ENCODE data around the gene DYDC1.

Gene DYDC1

DNA sequence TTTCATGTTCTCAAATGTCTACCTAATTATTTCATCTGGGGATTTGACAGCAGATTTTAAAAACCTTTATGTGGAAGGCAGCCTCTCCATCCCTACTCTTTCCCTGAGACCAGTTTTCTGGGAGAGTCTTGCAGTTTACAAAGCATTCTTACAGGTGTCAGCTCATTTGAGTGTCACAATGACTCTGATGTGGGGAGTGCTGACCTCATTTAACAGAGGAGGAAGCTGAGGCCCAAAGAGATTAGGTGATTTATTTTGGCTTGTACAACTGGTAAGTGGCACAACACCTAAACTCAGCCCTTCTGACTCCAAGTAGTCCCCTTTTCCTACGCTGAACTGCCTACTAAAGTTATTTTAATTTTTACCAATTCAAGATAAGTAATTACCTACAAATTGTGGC lies 33.8 kb downstream of the DYDC1 start:
- Histone ChIP-seq H3K36me3 (ENCODE audit: low read length) (no peaks in the 10 kb centered on the region), H3K27me3 (ENCODE audit: low read length) (no peaks in the 10 kb centered on the region), H3K79me2 (ENCODE audit: insufficient read depth, low read length) (no peaks in the 10 kb centered on the region), H4K20me1 (ENCODE audit: low read depth, low read length) (no peaks in the 10 kb centered on the region), H3K9me3 (ENCODE audit: insufficient read depth, low read length) (no peaks in the 10 kb centered on the region), H3K9me2 (replicated peaks; ENCODE audit: insufficient read depth, low read length) (no peaks in the 10 kb centered on the region), H3K4me2 (ENCODE audit: low read depth, low read length, poor library complexity, severe bottlenecking) (no peak overlapping the region), H3K9ac (ENCODE audit: low read length) (no peak overlapping the region), H2AFZ (ENCODE audit: low read depth, low read length, severe bottlenecking) (no peak overlapping the region), H3K27ac (ENCODE audit: low read depth, low read length) (no peak overlapping the region), H3K4me3 (ENCODE audit: insufficient read depth, low read length, poor library complexity, severe bottlenecking) (no peak overlapping the region), H3F3A (ENCODE audit: insufficient read depth) (no peaks in the 10 kb centered on the region)
- TF ChIP-seq, protein P1, sequence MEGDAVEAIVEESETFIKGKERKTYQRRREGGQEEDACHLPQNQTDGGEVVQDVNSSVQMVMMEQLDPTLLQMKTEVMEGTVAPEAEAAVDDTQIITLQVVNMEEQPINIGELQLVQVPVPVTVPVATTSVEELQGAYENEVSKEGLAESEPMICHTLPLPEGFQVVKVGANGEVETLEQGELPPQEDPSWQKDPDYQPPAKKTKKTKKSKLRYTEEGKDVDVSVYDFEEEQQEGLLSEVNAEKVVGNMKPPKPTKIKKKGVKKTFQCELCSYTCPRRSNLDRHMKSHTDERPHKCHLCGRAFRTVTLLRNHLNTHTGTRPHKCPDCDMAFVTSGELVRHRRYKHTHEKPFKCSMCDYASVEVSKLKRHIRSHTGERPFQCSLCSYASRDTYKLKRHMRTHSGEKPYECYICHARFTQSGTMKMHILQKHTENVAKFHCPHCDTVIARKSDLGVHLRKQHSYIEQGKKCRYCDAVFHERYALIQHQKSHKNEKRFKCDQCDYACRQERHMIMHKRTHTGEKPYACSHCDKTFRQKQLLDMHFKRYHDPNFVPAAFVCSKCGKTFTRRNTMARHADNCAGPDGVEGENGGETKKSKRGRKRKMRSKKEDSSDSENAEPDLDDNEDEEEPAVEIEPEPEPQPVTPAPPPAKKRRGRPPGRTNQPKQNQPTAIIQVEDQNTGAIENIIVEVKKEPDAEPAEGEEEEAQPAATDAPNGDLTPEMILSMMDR (IDR thresholded peaks at IDR 0.05; ENCODE audit: insufficient read depth, low read length, poor library complexity, severe bottlenecking): no peak
- no peak for TF ChIP-seq EZH2phosphoT487 (conservative IDR thresholded peaks at IDR 0.05; ENCODE audit: low read length)

DNA sequence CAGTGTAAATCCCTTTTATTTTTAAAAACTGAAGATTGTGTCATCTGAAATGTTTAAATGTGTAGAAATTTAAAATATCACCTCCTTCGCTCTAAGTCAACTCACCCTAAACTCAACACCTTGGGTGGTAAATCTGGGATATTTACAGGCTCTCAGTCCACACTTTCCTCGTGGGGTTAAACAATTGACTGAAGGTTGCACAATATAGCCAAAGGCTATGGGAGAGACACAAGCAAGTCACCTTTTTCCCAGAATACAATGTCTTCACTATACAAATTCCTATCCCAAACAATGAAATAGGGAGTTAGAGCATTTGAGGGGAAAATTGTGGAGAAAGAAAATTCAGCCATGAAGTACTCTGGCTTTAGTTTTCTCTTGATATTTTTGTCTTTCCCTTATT lies 34.4 kb downstream of the DYDC1 start:
- Histone ChIP-seq H4K20me1 (ENCODE audit: low read depth, low read length) (no peaks in the 10 kb centered on the region), H3K9me2 (replicated peaks; ENCODE audit: insufficient read depth, low read length) (no peaks in the 10 kb centered on the region), H3K27me3 (ENCODE audit: low read length) (no peaks in the 10 kb centered on the region), H3F3A (ENCODE audit: insufficient read depth) (no peaks in the 10 kb centered on the region), H3K4me3 (ENCODE audit: insufficient read depth, low read length, poor library complexity, severe bottlenecking) (no peak overlapping the region), H3K79me2 (ENCODE audit: insufficient read depth, low read length) (no peaks in the 10 kb centered on the region), H3K9ac (ENCODE audit: low read length) (no peak overlapping the region), H2AFZ (ENCODE audit: low read depth, low read length, severe bottlenecking) (no peak overlapping the region), H3K27ac (ENCODE audit: low read depth, low read length) (no peak overlapping the region), H3K36me3 (ENCODE audit: low read length) (no peaks in the 10 kb centered on the region), H3K9me3 (ENCODE audit: insufficient read depth, low read length) (no peaks in the 10 kb centered on the region), H3K4me2 (ENCODE audit: low read depth, low read length, poor library complexity, severe bottlenecking) (no peak overlapping the region)
- TF ChIP-seq, protein P1 (IDR thresholded peaks at IDR 0.05; ENCODE audit: insufficient read depth, low read length, poor library complexity, severe bottlenecking): no peak
- no peak for TF ChIP-seq EZH2phosphoT487 (conservative IDR thresholded peaks at IDR 0.05; ENCODE audit: low read length)

DNA sequence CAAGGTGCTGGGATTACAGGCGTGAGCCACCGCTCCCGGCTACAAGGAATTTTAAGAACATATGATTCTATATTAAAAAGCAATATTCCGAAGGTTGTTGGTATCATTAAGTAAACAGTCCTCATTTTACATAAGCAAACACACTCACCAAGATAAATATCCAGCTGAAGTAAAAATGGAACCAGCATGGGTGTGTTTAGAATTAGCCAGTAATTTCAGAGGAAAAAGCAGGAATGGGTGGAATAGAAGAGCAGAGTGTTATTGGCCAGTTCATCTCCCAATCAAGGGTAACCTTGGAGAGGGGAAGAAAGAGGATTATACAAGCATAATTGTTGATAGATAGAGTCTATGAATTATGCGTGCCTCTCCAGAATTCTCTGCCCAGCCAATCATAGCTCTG lies 35.4 kb downstream of the DYDC1 start:
- no peaks in the 10 kb centered on the region for H3K36me3 ChIP-seq (ENCODE audit: low read length)
- TF ChIP-seq, protein P1 (IDR thresholded peaks at IDR 0.05; ENCODE audit: insufficient read depth, low read length, poor library complexity, severe bottlenecking): no peak
- no peak for TF ChIP-seq EZH2phosphoT487 (conservative IDR thresholded peaks at IDR 0.05; ENCODE audit: low read length)
- no peaks in the 10 kb centered on the region for H3K9me3 ChIP-seq (ENCODE audit: insufficient read depth, low read length)
- H4K20me1 ChIP-seq (ENCODE audit: low read depth, low read length): no peaks in the 10 kb centered on the region
- no peak overlapping the region for H2AFZ ChIP-seq (ENCODE audit: low read depth, low read length, severe bottlenecking)
- no peaks in the 10 kb centered on the region for H3F3A ChIP-seq (ENCODE audit: insufficient read depth)
- no peak overlapping the region for H3K4me3 ChIP-seq (ENCODE audit: insufficient read depth, low read length, poor library complexity, severe bottlenecking)
- H3K79me2 ChIP-seq (ENCODE audit: insufficient read depth, low read length): no peaks in the 10 kb centered on the region
- H3K4me2 ChIP-seq (ENCODE audit: low read depth, low read length, poor library complexity, severe bottlenecking): no peak overlapping the region
- no peak overlapping the region for H3K27ac ChIP-seq (ENCODE audit: low read depth, low read length)
- no peaks in the 10 kb centered on the region for H3K27me3 ChIP-seq (ENCODE audit: low read length)
- no peaks in the 10 kb centered on the region for H3K9me2 ChIP-seq (replicated peaks; ENCODE audit: insufficient read depth, low read length)
- no peak overlapping the region for H3K9ac ChIP-seq (ENCODE audit: low read length)
